HCT116 (cell line): ENCODE data around the gene SERTAD3. TPM values are rescaled to one million over a fixed set of nuclear protein-coding genes. Genes with fewer than 3 reads are reported as not detected.

ENCODE experiments used
- ATAC-seq: fragments of 200-7000 bp; cut with Tn5 transposase; 2 replicates; pipeline ENCODE4 v1.9.1; 2020; ENCODE audit warnings: mild to moderate bottlenecking, moderate library complexity
- BruUV-seq: library from RNA; stranded (reverse); fragments of 400-500 nt; replicated peaks from 2 replicates; lab custom pipeline; 2021; lab: Mats Ljungman, UMichigan
- CTCF ChIA-PET: fragments of 300-600 bp; sonication (Branson Sonifier 250); formaldehyde crosslinking; loops from one replicate; lab custom pipeline; 2021; ENCODE audit warnings: antibody characterized with exemption; lab: Charles Lee
- POLR2A ChIA-PET: fragments of 300-600, 350-600 bp; sonication (Branson Sonifier 250); formaldehyde crosslinking; loops from one replicate; lab custom pipeline; 2021; ENCODE audit warnings: antibody characterized with exemption; lab: Charles Lee
- RAD21 ChIA-PET, 2 experiments: fragments of 300-600 bp; sonication (Branson Sonifier 250); formaldehyde crosslinking; loops; one replicate each; lab custom pipeline; 2023; ENCODE audit warnings: low total read pairs in 2 of 2; ENCODE audit not compliant: uncharacterized antibody in 2 of 2, unreplicated experiment in 2 of 2, low non-redundant PET in 1 of 2; lab: Charles Lee
- DNase-seq: peaks from one replicate; pipeline ENCODE4 v3.0.0-alpha.2; 2010; ENCODE audit warnings: low read depth, low spot score
- H2AFZ ChIP-seq: fragments of 200-600 bp; shearing (Covaris generic), sonication (generic); 2 replicates; pipeline ENCODE4 v1.6.1; 2017; ENCODE audit warnings: low read depth, mixed run types, mixed read lengths, antibody characterized with exemption, low read length; ENCODE audit not compliant: poor library complexity, severe bottlenecking
- H3K27ac ChIP-seq: 2 replicates; pipeline ENCODE4 v1.5.1; 2012; ENCODE audit warnings: low read depth, low read length
- H3K27me3 ChIP-seq: fragments of 200-600 bp; sonication (generic); 2 replicates; pipeline ENCODE4 v1.6.1; 2016; ENCODE audit warnings: mixed run types, low read length, mixed read lengths; ENCODE audit not compliant: insufficient read depth
- H3K36me3 ChIP-seq, 2 experiments: fragments of 200-500 bp in 1 of 2; fragments of 200-600 bp in 1 of 2; sonication (Bioruptor generic) in 1 of 2; sonication (generic) in 1 of 2; 2 replicates each; pipeline versions ENCODE4 v1.5.1 to v1.6.1; 2014 to 2016; ENCODE audit warnings: low read length in 2 of 2, inconsistent platforms in 1 of 2, mixed read lengths in 1 of 2, mixed run types in 1 of 2; ENCODE audit not compliant: insufficient read depth in 2 of 2, control insufficient read depth in 1 of 2
- H3K4me1 ChIP-seq, 2 experiments: fragments of 200-600 bp in 1 of 2; sonication (generic) in 1 of 2; 2 replicates each; pipeline versions ENCODE4 v1.5.1 to v1.6.1; 2012 to 2017; ENCODE audit warnings: low read length in 2 of 2, inconsistent platforms in 1 of 2, mild to moderate bottlenecking in 1 of 2, mixed read lengths in 1 of 2, mixed run types in 1 of 2, moderate library complexity in 1 of 2; ENCODE audit not compliant: insufficient read depth in 2 of 2, control insufficient read depth in 1 of 2
- H3K4me2 ChIP-seq: fragments of 200-600 bp; sonication (generic); 2 replicates; pipeline ENCODE4 v1.6.1; 2017; ENCODE audit warnings: mixed run types, low read length, mixed read lengths
- H3K4me3 ChIP-seq, 2 experiments: fragments of 200-600 bp in 1 of 2; sonication (generic) in 1 of 2; replicated peaks in 1 of 2; 2 replicates each; pipeline ENCODE4 v1.5.1; 2011 to 2016; ENCODE audit warnings: low read length in 2 of 2, control low read depth in 1 of 2, low read depth in 1 of 2, mild to moderate bottlenecking in 1 of 2, mixed read lengths in 1 of 2, mixed run types in 1 of 2
- H3K79me2 ChIP-seq: fragments of 200-600 bp; sonication (generic); 2 replicates; pipeline ENCODE4 v1.6.1; 2017; ENCODE audit warnings: mild to moderate bottlenecking, mixed run types, low read length, moderate library complexity, mixed read lengths; ENCODE audit not compliant: insufficient read depth
- H3K9ac ChIP-seq: fragments of 200-600 bp; sonication (generic); 2 replicates; pipeline ENCODE4 v1.6.1; 2016; ENCODE audit warnings: low read length, mixed read lengths
- H3K9me2 ChIP-seq: fragments of 200-600 bp; sonication (generic), shearing (Covaris generic); 2 replicates; pipeline ENCODE4 v1.6.1; 2017; ENCODE audit warnings: mixed run types, mild to moderate bottlenecking, moderate library complexity; ENCODE audit not compliant: insufficient read depth
- H3K9me3 ChIP-seq, 2 experiments: fragments of 200-500 bp in 1 of 2; fragments of 200-600 bp in 1 of 2; sonication (Bioruptor generic) in 1 of 2; sonication (generic) in 1 of 2; 2 replicates each; pipeline ENCODE4 v1.6.1; 2014 to 2017; ENCODE audit warnings: low read length in 2 of 2, mixed read lengths in 2 of 2, inconsistent platforms in 1 of 2, low read depth in 1 of 2, mild to moderate bottlenecking in 1 of 2, mixed run types in 1 of 2, moderate library complexity in 1 of 2; ENCODE audit not compliant: control insufficient read depth in 1 of 2, insufficient read depth in 1 of 2
- H4K20me1 ChIP-seq: fragments of 200-600 bp; sonication (generic), shearing (Covaris generic); 2 replicates; pipeline ENCODE4 v1.6.1; 2017; ENCODE audit warnings: mixed run types, mild to moderate bottlenecking, moderate library complexity; ENCODE audit not compliant: insufficient read depth
- CEBPB ChIP-seq: IDR thresholded peaks from 2 replicates; pipeline ENCODE4 v1.6.1; 2012; ENCODE audit warnings: low read depth
- EGR1 ChIP-seq: IDR thresholded peaks from 2 replicates; pipeline ENCODE4 v1.6.1; 2012; ENCODE audit warnings: low read depth
- EZH2 ChIP-seq: fragments of 200-600 bp; sonication (generic); IDR thresholded peaks from 2 replicates; pipeline ENCODE4 v1.6.1; 2017; ENCODE audit warnings: antibody characterized with exemption, mixed run types
- FOSL1 ChIP-seq: IDR thresholded peaks from 2 replicates; pipeline ENCODE4 v1.6.1; 2012; ENCODE audit warnings: low read depth
- JUND ChIP-seq: IDR thresholded peaks from 2 replicates; pipeline ENCODE4 v1.6.1; 2012
- MAX ChIP-seq: IDR thresholded peaks from 2 replicates; pipeline ENCODE4 v1.6.1; 2012
- POLR2AphosphoS5 ChIP-seq: IDR thresholded peaks from 2 replicates; pipeline ENCODE4 v1.6.1; 2011; ENCODE audit warnings: mild to moderate bottlenecking, low read depth, low read length, moderate library complexity
- SP1 ChIP-seq: IDR thresholded peaks from 2 replicates; pipeline ENCODE4 v1.6.1; 2012; ENCODE audit warnings: low read depth
- TCF7L2 ChIP-seq: IDR thresholded peaks from 2 replicates; pipeline ENCODE4 v1.7.0; 2011; ENCODE audit warnings: borderline replicate concordance, inconsistent platforms; ENCODE audit not compliant: insufficient read depth, insufficient read length; ENCODE audit errors: extremely low read depth
- YY1 ChIP-seq: IDR thresholded peaks from 2 replicates; pipeline ENCODE4 v1.6.1; 2011; ENCODE audit warnings: low read length, low read depth, moderate library complexity, mild to moderate bottlenecking; ENCODE audit not compliant: insufficient replicate concordance; ENCODE audit errors: extremely low read depth
- ZFX ChIP-seq: fragments of 450-650 bp; IDR thresholded peaks from 2 replicates; pipeline ENCODE4 v1.6.1; 2017
- ZNF274 ChIP-seq: fragments of 200-500 bp; sonication (Bioruptor generic); IDR thresholded peaks from 2 replicates; pipeline ENCODE4 v1.6.1; 2014; ENCODE audit warnings: mild to moderate bottlenecking, low read depth, low read length, inconsistent platforms
- intact Hi-C: fragments of 100-400 bp; cut with micrococcal nuclease; formaldehyde crosslinking; loops from 2 replicates; pipeline ENCODE4 v1.10.0; 2022
- total RNA-seq: library from RNA; stranded (reverse); gene quantifications from one replicate; pipeline ENCODE4 v1.2.1, GENCODE V29; 2021; ENCODE audit not compliant: unreplicated experiment
- TF ChIP-seq, protein P1 (sequence below): IDR thresholded peaks from 2 replicates; pipeline ENCODE4 v1.6.1; 2012; ENCODE audit warnings: low read depth

The SERTAD3 gene
- total RNA-seq, 1 experiment from 2014 or later, result 32.4 TPM

- H3K9me3 ChIP-seq, result no peaks in the 10 kb centered on the region
- H4K20me1 ChIP-seq, result no peaks in the 10 kb centered on the region
- H3K27me3 ChIP-seq, result no peaks in the 10 kb centered on the region
- intact Hi-C loops, result no loop called here
- no peak overlapping the region for H3K27ac ChIP-seq
- H3K9ac ChIP-seq, result no peak overlapping the region
- BruUV-seq, result no TSS peak
- H3K79me2 ChIP-seq, result no peaks in the 10 kb centered on the region
- no peak overlapping the region for H3K4me2 ChIP-seq
- TF ChIP-seq ZNF274 (no peak), POLR2AphosphoS5 (no peak), TCF7L2 (no peak), EGR1 (no peak), JUND (no peak), YY1 (no peak), FOSL1 (no peak), CEBPB (no peak), SP1 (no peak), ZFX (no peak), EZH2 (no peak), MAX (no peak)
- TF ChIP-seq, protein P1, sequence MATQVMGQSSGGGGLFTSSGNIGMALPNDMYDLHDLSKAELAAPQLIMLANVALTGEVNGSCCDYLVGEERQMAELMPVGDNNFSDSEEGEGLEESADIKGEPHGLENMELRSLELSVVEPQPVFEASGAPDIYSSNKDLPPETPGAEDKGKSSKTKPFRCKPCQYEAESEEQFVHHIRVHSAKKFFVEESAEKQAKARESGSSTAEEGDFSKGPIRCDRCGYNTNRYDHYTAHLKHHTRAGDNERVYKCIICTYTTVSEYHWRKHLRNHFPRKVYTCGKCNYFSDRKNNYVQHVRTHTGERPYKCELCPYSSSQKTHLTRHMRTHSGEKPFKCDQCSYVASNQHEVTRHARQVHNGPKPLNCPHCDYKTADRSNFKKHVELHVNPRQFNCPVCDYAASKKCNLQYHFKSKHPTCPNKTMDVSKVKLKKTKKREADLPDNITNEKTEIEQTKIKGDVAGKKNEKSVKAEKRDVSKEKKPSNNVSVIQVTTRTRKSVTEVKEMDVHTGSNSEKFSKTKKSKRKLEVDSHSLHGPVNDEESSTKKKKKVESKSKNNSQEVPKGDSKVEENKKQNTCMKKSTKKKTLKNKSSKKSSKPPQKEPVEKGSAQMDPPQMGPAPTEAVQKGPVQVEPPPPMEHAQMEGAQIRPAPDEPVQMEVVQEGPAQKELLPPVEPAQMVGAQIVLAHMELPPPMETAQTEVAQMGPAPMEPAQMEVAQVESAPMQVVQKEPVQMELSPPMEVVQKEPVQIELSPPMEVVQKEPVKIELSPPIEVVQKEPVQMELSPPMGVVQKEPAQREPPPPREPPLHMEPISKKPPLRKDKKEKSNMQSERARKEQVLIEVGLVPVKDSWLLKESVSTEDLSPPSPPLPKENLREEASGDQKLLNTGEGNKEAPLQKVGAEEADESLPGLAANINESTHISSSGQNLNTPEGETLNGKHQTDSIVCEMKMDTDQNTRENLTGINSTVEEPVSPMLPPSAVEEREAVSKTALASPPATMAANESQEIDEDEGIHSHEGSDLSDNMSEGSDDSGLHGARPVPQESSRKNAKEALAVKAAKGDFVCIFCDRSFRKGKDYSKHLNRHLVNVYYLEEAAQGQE, result no peak
- RAD21 ChIA-PET, result no interaction called here
- POLR2A ChIA-PET, result interaction anchor here (4.8 kb wide), 1 partner anchor 13 kb away, joined by 14 read pairs; no protein-coding TSS in a partner anchor
- CTCF ChIA-PET, result interaction anchor here (2.2 kb wide), 1 partner anchor 13 kb away, joined by 5 read pairs; no protein-coding TSS in a partner anchor
- DNase-seq (no peak), ATAC-seq (no peak)
- H3K36me3 ChIP-seq, result no peaks in the 10 kb centered on the region
- no peak overlapping the region for H2AFZ ChIP-seq
- no peak overlapping the region for H3K4me3 ChIP-seq
- peaks cover 27 to 48% of the 10 kb centered on the region in 2 experiments for H3K4me1 ChIP-seq
- no peaks in the 10 kb centered on the region for H3K9me2 ChIP-seq
Measured at GRCh38 chr19:40407714-40408597, 36.2 kb downstream of the SERTAD3 start.
